C4-2B (cell line): ENCODE measurements around the gene ZFYVE21.

Source experiments
- ZFX ChIP-seq: fragments of 450-650 bp; IDR thresholded peaks from 2 replicates; pipeline ENCODE4 v1.6.1; 2017
- TF ChIP-seq, protein P1 (sequence below): fragments of 450-650 bp; conservative IDR thresholded peaks from 2 replicates; pipeline ENCODE4 v1.5.1; 2017; ENCODE audit warnings: mild to moderate bottlenecking

DNA sequence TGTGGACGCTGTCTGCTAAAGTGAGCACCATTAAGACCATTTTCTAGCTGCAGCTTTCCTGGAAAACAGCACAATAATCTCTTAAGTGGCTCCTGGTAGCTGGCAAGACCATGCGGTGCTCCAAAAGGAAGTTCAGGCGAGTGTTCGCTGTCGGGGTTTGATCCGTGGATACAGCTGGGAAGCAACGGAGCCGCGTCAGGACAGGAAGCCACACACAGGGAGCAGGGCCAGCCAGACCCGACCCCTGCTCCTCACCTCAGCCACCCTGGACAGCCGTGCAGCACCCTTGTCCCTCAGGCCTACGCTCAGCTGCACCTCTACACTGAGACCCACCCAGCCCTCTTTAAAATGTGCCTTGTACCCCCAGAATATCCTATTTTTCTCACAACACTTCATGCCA is 19.4 kb downstream of the ZFYVE21 start:
- TF ChIP-seq, protein P1, sequence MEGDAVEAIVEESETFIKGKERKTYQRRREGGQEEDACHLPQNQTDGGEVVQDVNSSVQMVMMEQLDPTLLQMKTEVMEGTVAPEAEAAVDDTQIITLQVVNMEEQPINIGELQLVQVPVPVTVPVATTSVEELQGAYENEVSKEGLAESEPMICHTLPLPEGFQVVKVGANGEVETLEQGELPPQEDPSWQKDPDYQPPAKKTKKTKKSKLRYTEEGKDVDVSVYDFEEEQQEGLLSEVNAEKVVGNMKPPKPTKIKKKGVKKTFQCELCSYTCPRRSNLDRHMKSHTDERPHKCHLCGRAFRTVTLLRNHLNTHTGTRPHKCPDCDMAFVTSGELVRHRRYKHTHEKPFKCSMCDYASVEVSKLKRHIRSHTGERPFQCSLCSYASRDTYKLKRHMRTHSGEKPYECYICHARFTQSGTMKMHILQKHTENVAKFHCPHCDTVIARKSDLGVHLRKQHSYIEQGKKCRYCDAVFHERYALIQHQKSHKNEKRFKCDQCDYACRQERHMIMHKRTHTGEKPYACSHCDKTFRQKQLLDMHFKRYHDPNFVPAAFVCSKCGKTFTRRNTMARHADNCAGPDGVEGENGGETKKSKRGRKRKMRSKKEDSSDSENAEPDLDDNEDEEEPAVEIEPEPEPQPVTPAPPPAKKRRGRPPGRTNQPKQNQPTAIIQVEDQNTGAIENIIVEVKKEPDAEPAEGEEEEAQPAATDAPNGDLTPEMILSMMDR = no peak
- TF ChIP-seq ZFX = no peak
